Transverse colon (tissue), 3 donors: Measurements from ENCODE around the gene SORL1-AS1.

Experiments used
- CTCF ChIP-seq, 5 experiments: fragments of 200-600 bp in 3 of 5; fragments of 450-650 bp in 2 of 5; sonication (generic) in 3 of 5; IDR thresholded peaks; 1 replicate in 2 of 5; 2 replicates in 3 of 5; pipeline ENCODE4 v1.5.1; 2016 to 2017; ENCODE audit warnings: antibody characterized with exemption in 5 of 5, inconsistent platforms in 3 of 5, mild to moderate bottlenecking in 2 of 5, moderate library complexity in 1 of 5
- EP300 ChIP-seq: sonication (generic); formaldehyde crosslinking; IDR thresholded peaks from one replicate; pipeline ENCODE4 v1.6.1; 2017; ENCODE audit warnings: antibody characterized with exemption, low read depth
- POLR2A ChIP-seq: fragments of 450-650 bp; IDR thresholded peaks from one replicate; pipeline ENCODE4 v1.6.1; 2016; ENCODE audit warnings: antibody characterized with exemption, mild to moderate bottlenecking, moderate library complexity

- TF ChIP-seq CTCF (IDR thresholded peaks at IDR 0.05) (no peak), POLR2A (no peak), EP300 (no peak)
Observed at GRCh38 chr11:121486054-121486453, 33.3 kb upstream of the SORL1-AS1 start.
